Stimulated activated CD8-positive, alpha-beta memory T cell treated with anti-CD3 and anti-CD28 coated beads, Interleukin-4, amount 100 ng/mL, for 48 hours (primary cell): ENCODE measurements around the gene IL4I1.

Experiments used
- DNase-seq: peaks from one replicate; pipeline ENCODE4 v3.0.0-alpha.2; 2020

The IL4I1 gene

DNA sequence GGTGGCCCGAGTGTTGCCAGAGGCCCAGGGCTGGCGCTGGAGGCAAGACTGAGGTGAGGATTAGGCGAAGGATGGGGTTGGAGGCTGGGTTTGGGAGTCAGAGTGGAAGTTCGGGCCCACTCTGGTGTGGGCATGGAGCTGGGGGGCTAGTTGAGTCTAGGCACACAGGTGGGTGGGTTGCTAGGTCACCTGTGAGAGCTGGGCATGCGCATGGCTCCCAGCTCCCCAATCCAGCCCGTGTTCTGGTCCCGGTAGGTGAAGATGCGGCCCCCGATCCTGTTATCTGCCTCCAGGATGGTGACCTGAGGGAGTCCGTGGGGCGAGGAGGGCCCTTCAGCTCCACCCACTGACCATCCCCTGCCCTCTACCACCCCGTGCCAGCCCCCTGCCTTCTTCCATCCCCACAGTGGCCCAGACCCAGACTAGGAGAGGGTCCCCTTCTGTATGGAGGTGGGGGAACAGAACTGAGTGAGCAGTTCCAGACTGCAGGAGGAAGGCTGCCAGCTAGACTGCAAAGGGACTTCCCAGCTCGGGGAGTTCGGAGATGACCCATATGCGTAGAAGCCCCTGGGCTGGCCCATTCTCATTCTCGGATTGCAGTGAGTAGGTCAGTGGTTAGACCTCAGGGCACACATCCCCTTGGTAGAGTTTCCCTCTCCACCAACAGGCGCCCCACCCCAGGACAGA lies 1.7 kb downstream of the IL4I1 start:
- peak; percentile 76 for DNase-seq

DNA sequence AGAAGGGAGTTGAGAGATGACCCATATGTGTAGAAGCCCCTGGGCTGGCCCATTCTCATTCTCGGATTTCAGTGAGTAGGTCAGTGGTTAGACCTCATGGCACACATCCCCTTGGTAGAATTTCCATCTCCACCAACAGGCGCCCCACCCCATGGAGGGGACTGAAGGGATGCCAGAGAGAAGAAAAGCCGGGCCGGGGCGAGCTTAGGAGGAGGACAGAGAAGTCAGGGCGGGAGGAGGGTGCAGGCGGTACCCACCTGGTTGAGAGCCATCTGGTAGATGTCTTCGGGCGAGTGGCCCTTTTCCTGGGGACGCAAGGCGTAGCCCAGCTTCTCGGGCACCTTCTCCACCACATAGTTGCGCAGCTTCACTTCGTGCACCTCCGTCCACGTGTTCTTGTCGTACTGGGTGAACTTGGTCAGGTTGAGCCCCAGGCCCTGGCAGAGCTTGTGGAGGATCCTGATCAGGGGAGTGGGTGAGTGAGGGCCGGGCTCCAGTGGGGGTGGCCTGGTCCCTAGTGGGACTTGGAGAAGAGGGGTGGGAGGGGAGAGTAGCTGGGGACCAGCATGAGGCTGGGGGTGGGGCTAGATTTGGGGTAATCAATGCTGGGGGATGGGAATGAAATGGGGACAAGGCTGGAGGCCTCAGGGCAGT lies 2.5 kb downstream of the IL4I1 start:
- peak; percentile 63 for DNase-seq

DNA sequence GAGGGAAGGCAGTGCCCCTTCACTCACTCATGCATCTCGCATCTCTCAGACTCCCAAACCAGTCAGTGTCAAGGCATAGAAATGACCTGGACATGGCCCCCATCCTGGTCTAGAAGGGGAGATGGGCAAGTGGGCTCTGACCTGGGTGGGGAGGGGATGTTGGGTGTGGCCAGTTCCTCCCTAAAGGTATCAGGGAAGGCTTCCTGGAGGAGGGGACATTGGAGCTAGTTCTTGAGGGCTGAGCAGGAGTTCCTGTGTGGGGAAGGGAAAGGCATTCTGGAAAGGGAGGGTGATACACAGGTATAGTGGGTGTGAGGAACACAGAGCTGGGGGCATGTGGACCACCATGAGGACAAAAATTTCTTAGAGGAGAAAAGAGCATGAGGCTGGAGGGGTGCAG lies 4.0 kb downstream of the IL4I1 start:
- DNase-seq: no peak

DNA sequence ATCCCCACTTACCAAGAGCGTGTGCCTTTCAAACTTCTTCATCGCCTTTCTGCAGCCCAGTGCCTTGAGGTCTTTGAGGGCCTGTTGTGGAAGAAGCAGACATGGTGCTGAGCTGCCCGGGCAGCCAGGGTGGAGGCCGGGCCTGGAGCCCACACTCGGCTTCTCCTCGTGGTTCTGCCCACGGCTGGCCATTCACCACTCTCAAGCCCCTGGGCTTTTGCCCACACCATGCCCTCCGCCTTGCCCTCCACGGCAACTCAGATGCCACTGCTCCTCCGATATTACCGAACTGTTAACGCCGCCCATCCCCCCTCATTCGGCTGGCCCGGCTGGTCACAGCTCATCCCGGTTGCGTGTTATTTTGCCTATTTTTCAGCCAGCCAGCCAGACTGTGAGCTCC lies 5.3 kb downstream of the IL4I1 start:
- no peak for DNase-seq

DNA sequence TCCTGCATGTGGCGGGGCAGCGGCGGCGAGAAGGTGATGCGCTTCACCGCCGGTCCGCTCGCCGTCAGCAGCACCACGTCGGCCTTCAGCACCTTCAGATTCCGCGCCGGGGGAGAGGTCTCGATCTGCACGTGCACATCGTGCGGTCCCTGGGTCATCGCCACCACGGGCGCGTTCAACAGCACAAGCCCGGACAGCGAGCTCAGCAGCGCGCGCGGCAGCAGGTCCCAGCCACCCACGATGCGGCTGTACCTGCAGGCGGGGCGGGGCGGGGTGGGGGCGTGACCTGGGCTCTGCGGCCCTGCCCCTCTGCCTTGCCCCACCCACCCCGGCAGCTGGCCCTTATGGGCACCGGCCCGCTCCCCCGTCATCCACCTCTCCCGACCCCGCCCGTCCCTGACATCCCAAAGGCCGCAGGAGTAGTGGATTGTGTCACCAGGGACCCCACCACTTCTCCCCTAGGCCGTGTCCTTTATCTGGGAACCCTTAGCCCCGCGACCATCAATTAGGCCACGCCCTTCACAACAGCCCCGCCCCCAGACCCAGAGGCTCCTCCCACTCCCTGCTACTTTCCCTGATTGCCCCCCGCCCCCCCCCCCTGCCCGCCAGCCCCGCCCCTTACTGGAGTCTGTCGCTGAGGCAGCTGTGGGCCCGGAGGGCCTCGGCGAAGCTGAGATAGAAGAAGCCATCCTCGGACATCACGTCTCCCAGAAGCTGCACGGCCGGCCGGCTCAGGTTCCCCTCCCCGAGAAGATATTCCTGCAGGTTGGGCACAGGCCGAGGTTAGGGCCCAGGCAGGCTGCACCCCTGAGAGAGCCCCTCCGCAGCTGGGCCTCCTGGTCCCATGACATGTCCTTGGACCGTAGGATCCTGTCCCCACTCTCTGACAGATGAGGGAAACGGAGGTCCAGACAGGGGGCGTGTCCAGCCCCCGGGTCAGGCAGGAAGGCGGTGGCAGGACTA lies 6.1 kb downstream of the IL4I1 start:
- DNase-seq: peak; percentile 83

DNA sequence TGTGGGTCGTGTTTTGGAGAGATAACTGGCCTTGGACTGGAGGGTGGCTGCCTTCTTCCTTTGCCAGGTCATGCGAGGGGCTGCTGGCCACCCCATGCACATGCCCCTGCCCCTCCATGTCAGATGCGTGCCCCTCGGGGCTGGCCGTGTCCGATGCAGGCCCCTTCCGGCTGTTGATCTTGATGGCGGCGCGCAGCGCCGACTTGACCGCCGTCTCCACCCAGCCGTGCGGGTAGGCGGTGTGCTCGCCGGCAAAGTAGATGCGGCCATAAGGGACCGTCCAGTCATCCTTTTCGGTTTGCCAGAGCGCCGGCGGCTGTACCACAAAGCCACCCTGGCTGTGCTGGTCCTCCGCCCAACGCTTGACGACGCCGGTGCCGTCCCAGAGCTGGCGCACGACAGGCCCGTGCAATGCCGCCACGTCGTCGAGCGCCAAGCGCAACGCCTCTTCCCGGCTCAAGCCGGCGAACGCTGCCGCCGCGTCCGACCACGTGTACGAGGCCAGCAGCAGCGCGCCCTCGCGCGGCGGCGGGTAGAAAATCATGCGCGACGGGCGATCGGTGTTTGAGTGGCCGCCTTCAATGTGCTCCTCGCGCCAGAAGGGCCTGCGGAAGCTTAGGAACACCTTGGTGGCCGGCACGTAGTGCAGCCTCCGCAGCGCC lies 6.9 kb downstream of the IL4I1 start:
- DNase-seq: peak; percentile 82

DNA sequence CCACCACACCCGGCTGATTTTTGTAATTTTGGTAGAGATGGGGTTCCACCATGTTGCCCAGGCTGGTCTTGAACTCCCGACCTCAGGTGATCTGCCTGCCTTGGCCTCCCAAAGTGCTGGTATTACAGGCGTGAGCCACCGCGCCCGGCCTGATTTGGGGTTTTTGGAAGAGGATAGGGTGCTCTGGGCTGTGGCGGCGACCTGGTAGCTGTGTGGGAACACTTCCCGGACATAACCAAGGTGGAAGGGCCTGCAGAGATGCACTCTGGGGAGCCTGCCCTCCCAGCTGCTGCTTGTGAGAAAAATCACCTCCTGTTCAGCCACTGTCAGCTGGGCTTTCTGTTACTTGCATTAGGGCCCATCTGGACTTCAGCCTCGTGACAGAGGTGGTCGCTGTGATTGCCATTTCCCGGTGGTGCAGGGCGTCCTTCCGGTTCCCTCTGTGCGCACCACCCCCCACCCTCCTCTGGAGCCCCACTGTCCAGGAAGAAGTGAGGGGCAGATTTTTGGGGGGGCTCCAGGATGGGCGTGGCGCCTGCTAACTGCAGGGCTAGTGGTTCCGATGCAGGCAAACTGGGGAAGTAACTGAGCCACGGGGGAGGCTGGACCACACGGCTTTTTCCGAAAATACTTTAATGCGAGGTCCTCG lies 7.5 kb downstream of the IL4I1 start:
- no peak for DNase-seq

DNA sequence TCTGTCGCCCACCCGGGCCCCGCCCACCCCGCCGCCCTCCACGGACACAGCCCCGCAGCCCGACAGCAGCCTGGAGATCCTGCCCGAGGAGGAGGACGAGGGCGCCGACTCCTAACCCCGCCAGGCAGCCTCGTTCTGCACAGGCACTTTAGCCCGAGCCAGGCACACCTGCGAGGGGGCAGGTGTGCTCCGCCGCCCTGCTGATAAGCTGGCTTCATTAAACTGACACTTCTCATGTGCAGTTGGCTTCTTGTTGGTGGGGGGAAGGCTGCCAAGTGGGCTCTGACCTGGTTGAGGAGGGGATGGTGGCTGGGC lies 8.2 kb downstream of the IL4I1 start:
- DNase-seq: no peak

DNA sequence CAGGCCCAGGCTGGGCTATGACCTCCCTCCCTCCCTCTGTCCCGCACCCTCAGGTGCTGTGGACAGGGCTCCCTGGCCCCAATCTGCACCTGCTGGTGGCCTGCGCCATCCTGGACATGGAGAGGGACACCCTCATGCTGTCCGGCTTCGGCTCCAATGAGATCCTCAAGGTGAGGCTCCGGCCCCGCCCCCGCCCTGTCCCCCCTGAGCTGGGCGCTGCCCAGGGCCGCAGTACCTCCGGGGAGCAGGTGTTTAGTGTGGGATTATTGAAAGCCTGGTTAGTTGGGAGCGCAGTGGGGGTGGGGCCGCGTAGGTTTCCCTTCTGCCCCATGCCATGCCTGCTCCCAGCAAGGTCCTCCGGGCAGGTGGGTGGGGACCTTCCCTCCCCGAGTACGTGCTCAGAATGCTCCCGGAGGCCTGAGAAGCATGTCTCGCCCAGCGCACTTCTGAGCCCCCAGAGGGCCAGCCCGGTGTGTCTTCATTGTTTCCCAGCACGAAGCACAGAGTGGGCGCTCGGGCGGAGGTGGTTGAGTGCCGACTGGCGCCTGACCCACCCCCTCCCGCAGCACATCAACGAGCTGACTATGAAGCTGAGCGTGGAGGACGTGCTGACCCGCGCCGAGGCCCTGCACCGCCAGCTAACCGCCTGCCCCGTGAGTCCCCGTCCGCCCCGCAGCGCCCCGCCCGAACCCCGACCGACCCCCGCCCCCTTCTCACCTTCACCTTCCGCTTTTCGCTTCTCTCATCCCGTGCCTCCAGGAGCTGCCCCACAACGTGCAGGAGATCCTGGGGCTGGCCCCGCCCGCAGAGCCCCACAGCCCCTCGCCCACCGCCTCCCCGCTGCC lies 8.8 kb downstream of the IL4I1 start:
- DNase-seq: no peak

DNA sequence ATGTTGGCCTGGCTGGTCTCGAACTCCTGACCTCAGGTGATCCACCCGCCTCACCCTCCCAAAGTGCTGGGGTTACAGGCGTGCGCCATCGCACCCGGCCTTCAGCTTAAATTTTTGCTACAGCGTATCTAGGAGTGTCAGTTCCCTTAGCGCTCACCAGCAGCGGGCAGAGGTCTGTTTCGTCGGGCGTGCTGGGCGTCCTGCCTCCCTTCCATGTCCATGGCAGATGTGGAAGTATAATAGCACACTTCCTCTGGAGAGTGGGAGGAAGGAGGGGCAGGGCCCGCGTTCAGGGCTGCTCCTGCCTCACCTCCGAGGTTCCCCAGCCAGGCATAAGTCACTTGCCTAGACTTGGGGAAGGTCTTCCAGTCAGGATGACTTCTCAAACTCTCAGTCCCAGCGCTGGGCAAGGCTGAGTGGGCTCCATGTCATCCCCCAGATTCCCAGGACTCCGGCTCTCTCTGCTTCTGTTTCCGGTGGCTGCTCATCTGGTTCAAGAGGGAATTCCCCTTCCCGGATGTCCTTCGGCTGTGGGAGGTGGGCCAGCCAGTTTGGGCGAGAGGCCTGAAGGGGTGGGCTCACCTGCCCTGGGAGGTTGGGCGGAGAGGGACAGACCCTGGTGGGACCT lies 9.5 kb downstream of the IL4I1 start:
- DNase-seq: no peak

DNA sequence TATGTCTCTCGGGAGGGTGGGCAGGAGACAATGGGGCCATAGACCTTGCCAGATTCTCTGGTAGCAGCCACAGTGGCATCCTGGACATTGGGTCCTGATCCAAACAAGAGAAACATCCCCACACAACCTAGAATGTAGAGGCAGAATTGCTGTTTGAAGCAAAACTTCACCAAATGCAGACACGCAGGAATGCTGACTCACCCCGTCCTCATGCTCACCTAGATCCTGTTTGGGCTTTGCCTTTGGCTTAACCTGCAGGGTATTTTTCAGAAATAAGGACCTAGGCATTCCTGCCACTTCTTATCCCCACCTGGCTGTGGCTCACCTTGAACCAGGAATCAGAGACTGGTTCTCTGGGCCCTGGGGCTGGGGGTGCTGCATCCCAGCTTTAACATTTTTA lies 11.9 kb downstream of the IL4I1 start:
- DNase-seq: no peak

DNA sequence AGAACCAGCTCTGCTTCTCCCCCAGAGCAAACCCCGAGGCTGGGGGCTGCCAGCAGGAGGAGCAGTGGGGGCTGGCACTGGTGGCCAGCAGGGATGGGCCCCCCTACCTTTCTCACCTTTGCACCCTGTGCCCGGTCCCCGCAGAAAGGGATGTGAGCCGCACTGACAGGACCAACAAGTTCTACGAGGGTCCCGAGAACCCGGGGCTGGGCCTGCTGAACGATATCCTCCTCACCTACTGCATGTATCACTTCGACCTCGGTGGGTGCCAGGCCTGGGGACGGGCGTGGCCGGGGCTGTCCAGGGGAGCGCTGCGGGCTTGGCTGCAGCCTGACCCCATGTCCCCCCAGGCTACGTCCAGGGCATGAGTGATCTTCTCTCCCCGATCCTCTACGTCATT lies 12.6 kb downstream of the IL4I1 start:
- DNase-seq: no peak

DNA sequence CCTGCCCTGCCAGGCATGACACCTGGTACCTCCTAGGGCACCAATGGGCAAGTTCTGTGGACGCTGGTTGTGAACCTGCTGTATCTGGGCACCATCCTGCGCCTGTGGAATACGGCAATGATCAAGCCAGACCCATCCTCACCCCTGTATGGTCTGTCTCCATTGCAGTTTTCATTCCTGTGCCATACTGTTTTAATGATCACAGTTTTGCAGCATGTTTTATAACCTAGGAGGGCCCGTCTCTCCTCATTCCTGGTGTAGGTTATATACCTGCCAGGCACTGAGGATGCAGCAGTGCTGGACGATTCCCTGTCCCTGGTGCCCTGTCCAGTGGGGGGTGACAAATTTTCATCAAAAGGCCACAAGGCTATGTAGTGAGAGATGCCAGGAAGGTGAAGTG lies 13.6 kb downstream of the IL4I1 start:
- no peak for DNase-seq

DNA sequence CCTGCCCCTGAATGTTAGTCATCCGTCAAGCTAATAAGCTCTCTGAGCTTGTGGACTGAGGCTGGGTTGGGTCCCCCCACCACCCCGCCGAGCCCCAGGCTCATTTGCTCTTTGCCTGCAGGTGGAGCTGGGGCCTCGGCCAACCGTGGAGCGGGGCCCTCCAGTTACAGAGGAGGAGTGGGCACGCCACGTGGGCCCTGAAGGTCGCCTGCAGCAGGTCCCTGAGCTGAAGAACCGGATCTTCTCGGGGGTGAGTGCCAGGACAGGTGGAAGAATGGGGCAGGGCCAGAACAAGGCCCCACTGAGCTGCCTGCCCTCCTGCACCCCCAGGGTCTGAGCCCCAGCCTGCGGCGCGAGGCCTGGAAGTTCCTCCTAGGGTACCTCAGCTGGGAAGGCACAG lies 14.0 kb downstream of the IL4I1 start:
- no peak for DNase-seq

DNA sequence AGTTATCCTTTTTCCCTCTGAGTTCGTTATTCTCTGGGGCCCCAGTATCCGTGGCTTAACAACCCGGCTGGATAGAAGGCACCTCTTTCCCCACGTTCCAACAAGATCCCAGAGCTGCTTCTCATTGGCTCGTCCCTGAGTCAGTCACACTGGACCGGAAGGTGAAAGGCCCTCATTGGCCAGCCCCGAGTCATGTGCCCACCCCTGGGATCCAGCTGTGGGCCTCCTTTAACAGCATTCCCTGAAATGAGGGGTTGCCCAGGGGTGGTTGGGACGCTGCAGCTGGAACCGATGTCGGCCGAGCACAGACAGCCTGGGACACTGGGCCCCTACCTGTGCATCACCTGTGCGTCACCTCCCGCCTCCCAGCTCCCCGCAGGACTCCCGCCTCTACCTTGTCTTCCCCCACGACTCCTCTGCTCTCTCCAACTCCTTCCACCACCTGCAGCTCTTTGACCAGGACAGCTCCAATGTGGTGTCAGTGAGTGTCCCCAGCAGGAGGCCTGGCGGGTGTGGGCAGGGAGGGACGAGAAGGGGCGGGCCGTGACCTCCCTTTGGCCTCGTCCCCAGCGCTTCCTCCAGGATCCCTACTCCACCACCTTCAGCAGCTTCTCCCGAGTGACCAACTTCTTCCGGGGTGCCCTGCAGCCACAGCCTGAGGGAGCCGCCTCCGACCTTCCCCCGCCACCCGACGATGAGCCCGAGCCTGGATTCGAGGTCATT lies 14.9 kb downstream of the IL4I1 start:
- DNase-seq: no peak

DNA sequence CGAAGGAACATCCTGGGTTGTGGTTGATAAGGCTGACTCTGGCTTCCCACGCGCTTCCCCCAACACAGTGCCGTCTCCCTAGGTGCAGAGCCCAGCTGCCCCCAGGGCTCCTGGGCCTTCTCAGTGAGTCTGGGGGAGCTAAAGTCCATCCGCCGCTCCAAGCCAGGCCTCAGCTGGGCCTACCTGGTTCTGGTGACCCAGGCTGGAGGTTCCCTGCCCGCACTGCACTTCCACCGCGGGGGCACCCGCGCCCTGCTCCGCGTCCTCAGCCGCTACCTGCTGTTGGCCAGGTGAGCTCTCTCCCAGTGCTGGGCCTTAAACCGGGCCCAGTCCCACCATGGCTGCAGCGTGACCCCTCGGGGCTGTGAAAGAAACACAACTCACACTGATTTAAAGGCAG lies 15.5 kb downstream of the IL4I1 start:
- DNase-seq: no peak

DNA sequence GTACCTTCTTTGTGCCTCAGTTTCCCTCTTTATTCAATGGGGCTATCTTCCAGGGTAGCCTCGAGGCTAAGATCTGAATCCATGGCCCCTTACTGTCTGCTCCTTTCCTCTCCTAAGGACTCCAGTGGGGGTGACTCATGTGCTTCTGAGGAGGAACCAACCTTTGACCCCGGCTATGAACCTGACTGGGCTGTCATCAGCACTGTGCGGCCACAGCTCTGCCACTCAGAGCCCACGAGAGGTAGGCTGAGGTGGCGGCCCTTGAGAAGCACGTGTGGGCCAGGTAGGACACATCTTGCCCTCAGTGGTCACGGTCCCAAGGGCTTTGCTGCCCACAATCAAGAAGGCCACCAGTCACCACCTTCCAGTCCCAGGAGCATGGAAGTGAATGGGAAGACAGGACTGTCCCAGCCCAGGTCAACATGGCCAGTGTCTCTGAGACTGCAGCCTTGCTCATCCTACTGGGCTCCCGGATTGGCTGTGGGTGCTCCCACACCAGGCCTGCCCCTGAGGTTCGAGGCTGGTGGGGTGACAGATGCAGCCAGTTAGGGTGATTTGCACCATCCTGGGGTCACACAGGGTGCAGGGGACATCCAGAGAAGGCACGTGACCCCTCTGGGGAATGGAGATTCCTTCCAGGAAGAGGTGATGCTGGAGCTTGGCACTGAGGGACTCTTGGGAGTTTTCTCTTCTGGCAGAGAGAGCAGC lies 16.4 kb downstream of the IL4I1 start:
- no peak for DNase-seq

DNA sequence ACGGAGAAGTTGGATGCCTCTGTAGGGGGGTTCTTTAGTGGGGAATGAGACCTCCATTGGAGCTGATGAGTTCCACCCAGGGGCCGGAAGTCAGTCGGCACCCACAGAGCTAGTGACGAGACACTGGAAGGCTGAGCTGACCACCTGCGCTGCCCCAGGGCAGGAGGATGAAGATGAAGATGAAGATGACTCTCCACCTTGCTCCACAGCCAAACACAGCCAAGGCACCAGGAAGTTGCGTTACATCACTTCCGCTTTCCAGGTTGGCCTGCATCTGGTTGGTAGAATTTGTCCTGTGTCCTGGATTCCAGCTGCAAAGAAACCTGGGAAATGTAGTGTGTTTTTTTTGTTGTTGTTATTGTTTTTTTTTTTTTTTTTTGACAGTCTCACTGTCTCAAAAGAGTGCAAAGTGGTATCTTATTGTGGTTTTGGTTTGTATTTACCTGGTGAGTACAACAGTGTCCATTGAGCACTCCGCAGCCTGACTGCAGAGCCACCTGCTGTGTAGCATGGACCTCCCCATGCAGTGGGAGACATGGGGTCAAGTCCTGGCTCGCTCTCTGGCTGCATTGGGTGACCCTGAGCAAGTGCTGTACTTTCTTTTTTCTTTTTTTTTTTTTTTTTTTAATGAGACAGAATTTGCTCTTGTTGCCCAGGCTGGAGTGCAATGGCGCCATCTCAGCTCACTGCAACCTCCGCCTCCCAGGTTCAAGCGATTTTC lies 17.3 kb downstream of the IL4I1 start:
- DNase-seq: no peak

DNA sequence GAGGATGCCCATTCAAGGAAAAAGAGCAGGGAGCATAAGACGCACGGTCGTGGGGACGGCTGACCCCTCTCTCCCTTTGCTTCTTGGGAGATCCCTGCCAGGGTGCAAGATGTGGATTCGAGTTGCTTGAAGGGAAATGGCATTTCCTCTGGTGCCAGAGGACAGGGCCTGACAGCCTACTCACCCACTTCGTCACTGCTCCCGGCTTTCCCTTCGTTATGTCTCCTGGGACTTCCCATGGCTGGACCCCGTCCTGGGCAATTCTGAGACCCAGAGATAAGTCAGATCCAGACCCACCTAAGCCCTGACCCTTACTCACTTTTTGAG lies 18.0 kb downstream of the IL4I1 start:
- no peak for DNase-seq
